SKM-1 (cell line): ENCODE data around the gene NIT2.

ENCODE experiments used
- DNase-seq: peaks from one replicate; lab custom pipeline; 2025; ENCODE audit not compliant: unreplicated experiment; lab: John Stamatoyannopoulos, UW

The NIT2 gene

GRCh38 chr3:100395679-100396431 lies 61.3 kb downstream of the NIT2 start:
- DNase-seq: no peak

- DNase-seq: no peak
Observed at GRCh38 chr3:100396967-100397366, 62.4 kb downstream of the NIT2 start.

- no peak for DNase-seq
Observed at GRCh38 chr3:100399341-100400071, 64.9 kb downstream of the NIT2 start.

GRCh38 chr3:100400419-100400779 lies 65.8 kb downstream of the NIT2 start:
- DNase-seq: no peak

GRCh38 chr3:100400780-100401673 lies 66.5 kb downstream of the NIT2 start, which contains the start of the genes LNP1 and TOMM70:
Gene LNP1 (plus strand): TSS chr3:100401539. CDS start chr3:100429730, 28,191 bp downstream.
Gene TOMM70 (minus strand): TSS chr3:100401089. CDS start chr3:100400949, 140 bp downstream.
- DNase-seq: peak; percentile 94

GRCh38 chr3:100401674-100402041 lies 67.1 kb downstream of the NIT2 start:
- DNase-seq: no peak

GRCh38 chr3:100402256-100402655 lies 67.7 kb downstream of the NIT2 start:
- DNase-seq: no peak

GRCh38 chr3:100402891-100403290 lies 68.3 kb downstream of the NIT2 start:
- DNase-seq: no peak

- no peak for DNase-seq
Observed at GRCh38 chr3:100403362-100404249, 69.0 kb downstream of the NIT2 start.

GRCh38 chr3:100404250-100404548 lies 69.6 kb downstream of the NIT2 start:
- DNase-seq: no peak

- no peak for DNase-seq
Observed at GRCh38 chr3:100407164-100407563, 72.6 kb downstream of the NIT2 start.

- DNase-seq: no peak
Observed at GRCh38 chr3:100407977-100408532, 73.5 kb downstream of the NIT2 start.
